ENCODE results near the gene BBS4. TPM values are rescaled to one million over a fixed set of nuclear protein-coding genes. Genes with fewer than 3 reads are reported as not detected.
"Not testable (repeated sequence)": the region's sequence is repeated elsewhere in the genome, so short reads cannot be mapped to it uniquely, and the experiment has no call there.

Gene BBS4
- total RNA-seq, 1 donor from 2014 or later, result 8.5 TPM

DNA sequence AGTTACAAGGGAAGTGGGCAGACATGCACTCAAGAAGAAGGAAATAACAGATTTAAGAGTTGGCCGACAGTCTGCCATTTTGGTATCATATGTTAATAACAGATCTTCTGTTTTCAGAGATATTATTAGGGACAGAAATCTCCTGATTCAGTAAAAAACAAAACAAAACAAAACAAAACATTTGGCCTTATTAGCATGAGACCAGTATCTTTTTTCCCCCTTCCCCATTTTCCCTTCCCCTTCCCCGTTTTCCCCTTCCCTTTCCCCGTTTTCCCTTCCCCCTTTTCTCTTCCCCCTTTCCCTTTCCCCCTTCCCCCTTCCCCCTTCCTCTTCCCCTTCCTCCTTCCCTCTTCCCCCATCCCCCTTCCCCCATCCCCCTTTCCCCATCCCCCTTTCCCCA, 39.4 kb downstream of the BBS4 start:
- intact Hi-C loops (cut with micrococcal nuclease), result no loop called here
- Mint-ChIP-seq H3K4me1 (ENCODE audit: low read depth) (no peaks in the 10 kb centered on the region), H3K9me3 (no peaks in the 10 kb centered on the region), H3K4me3 (ENCODE audit: low read depth) (no peak overlapping the region), H3K27me3 (ENCODE audit: low read depth) (no peaks in the 10 kb centered on the region), H3K27ac (no peak overlapping the region), H3K36me3 (ENCODE audit: low read depth) (no peaks in the 10 kb centered on the region)
- DNase-seq (ENCODE audit: low spot score), result no peak

DNA sequence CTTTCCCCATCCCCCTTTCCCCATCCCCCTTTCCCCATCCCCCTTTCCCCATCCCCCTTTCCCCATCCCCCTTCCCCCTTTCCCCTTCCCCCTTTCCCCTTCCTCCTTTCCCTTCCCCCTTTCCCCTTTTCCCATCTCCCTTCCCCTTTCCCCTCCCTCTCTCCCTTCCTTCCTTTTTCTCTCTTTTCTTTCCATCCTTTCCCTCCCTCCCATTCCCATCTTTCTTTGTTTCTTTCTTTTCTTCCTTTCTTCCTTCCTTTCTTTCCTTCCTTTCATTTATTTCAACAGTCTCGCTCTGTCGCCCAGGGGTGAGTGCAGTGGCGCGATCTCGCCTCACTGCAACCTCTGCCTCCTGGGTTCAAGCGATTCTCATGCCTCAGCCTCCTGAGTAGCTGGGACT, 39.8 kb downstream of the BBS4 start:
- DNase-seq (ENCODE audit: low spot score); H3K27ac Mint-ChIP-seq; H3K9me3 Mint-ChIP-seq; H3K36me3 Mint-ChIP-seq (ENCODE audit: low read depth); H3K27me3 Mint-ChIP-seq (ENCODE audit: low read depth); intact Hi-C loops (cut with micrococcal nuclease); H3K4me3 Mint-ChIP-seq (ENCODE audit: low read depth); H3K4me1 Mint-ChIP-seq (ENCODE audit: low read depth): not testable (repeated sequence)

DNA sequence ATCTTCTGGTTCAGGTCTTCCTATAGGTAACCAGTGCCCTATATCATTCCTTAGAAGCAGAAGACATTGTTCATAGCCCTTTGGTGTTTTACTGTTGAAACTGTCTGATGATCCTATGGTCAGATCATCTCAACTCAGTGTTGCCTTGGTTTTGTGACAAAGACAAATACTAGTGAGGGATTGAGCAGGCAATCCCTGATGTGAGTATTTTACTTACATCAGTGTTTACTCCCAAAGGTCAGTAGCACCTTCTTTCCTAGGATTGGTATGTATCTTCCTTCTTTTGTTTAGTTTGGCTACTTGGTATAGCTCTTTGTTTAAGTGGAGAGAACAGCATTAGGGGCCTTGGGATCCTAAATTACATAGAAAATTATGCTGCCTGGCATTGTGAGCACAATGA, 41.1 kb downstream of the BBS4 start:
- no peaks in the 10 kb centered on the region for H3K9me3 Mint-ChIP-seq
- DNase-seq (ENCODE audit: low spot score), result no peak
- H3K36me3 Mint-ChIP-seq (ENCODE audit: low read depth), result peaks cover 7% of the 10 kb centered on the region
- H3K27ac Mint-ChIP-seq, result no peak overlapping the region
- no peaks in the 10 kb centered on the region for H3K27me3 Mint-ChIP-seq (ENCODE audit: low read depth)
- H3K4me3 Mint-ChIP-seq (ENCODE audit: low read depth), result no peak overlapping the region
- no peaks in the 10 kb centered on the region for H3K4me1 Mint-ChIP-seq (ENCODE audit: low read depth)
- intact Hi-C loops (cut with micrococcal nuclease), result no loop called here

GRCh38 chr15:72728249-72728648, 42.2 kb downstream of the BBS4 start:
- H3K27ac Mint-ChIP-seq; DNase-seq (ENCODE audit: low spot score); H3K4me3 Mint-ChIP-seq (ENCODE audit: low read depth); H3K9me3 Mint-ChIP-seq; H3K27me3 Mint-ChIP-seq (ENCODE audit: low read depth); intact Hi-C loops (cut with micrococcal nuclease); H3K4me1 Mint-ChIP-seq (ENCODE audit: low read depth): not testable (repeated sequence)
- peaks cover 12% of the 10 kb centered on the region for H3K36me3 Mint-ChIP-seq (ENCODE audit: low read depth)

GRCh38 chr15:72728821-72729220, 42.8 kb downstream of the BBS4 start:
- Mint-ChIP-seq H3K4me3 (ENCODE audit: low read depth) (no peak overlapping the region), H3K27me3 (ENCODE audit: low read depth) (no peaks in the 10 kb centered on the region), H3K9me3 (no peaks in the 10 kb centered on the region), H3K4me1 (ENCODE audit: low read depth) (peaks cover 6% of the 10 kb centered on the region), H3K27ac (no peak overlapping the region), H3K36me3 (ENCODE audit: low read depth) (peaks cover 16% of the 10 kb centered on the region)
- DNase-seq (ENCODE audit: low spot score), result no peak
- intact Hi-C loops (cut with micrococcal nuclease), result no loop called here

GRCh38 chr15:72732086-72732485, 46.1 kb downstream of the BBS4 start:
- Mint-ChIP-seq H3K36me3 (ENCODE audit: low read depth) (peaks cover 40% of the 10 kb centered on the region), H3K4me1 (ENCODE audit: low read depth) (peaks cover 20% of the 10 kb centered on the region), H3K27me3 (ENCODE audit: low read depth) (no peaks in the 10 kb centered on the region), H3K9me3 (no peaks in the 10 kb centered on the region), H3K4me3 (ENCODE audit: low read depth) (no peak overlapping the region), H3K27ac (no peak overlapping the region)
- intact Hi-C loops (cut with micrococcal nuclease), result no loop called here
- no peak for DNase-seq (ENCODE audit: low spot score)

DNA sequence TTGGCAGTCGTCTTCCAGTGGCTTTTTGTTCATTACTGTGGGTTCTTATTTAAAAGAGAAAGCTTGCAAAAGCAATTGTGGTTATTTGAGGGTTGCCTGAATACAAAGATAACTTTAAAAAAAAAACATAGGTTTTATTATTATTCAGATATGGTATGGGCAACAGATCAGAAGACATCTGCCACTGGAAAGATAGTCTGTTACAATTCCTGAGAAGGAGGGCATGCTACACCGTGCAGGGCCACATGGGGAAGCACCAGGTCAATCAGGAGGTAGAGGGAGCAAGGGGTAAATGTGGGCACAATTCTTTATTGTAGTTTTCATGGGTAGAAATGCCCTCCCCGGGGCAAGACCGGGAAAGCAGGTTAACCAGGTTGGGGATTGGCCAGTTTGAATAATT, 46.5 kb downstream of the BBS4 start:
- peaks cover 23% of the 10 kb centered on the region for H3K4me1 Mint-ChIP-seq (ENCODE audit: low read depth)
- H3K27ac Mint-ChIP-seq, result no peak overlapping the region
- intact Hi-C loops (cut with micrococcal nuclease), result no loop called here
- no peaks in the 10 kb centered on the region for H3K27me3 Mint-ChIP-seq (ENCODE audit: low read depth)
- no peaks in the 10 kb centered on the region for H3K9me3 Mint-ChIP-seq
- DNase-seq (ENCODE audit: low spot score), result no peak
- H3K36me3 Mint-ChIP-seq (ENCODE audit: low read depth), result peaks cover 45% of the 10 kb centered on the region
- H3K4me3 Mint-ChIP-seq (ENCODE audit: low read depth), result no peak overlapping the region

DNA sequence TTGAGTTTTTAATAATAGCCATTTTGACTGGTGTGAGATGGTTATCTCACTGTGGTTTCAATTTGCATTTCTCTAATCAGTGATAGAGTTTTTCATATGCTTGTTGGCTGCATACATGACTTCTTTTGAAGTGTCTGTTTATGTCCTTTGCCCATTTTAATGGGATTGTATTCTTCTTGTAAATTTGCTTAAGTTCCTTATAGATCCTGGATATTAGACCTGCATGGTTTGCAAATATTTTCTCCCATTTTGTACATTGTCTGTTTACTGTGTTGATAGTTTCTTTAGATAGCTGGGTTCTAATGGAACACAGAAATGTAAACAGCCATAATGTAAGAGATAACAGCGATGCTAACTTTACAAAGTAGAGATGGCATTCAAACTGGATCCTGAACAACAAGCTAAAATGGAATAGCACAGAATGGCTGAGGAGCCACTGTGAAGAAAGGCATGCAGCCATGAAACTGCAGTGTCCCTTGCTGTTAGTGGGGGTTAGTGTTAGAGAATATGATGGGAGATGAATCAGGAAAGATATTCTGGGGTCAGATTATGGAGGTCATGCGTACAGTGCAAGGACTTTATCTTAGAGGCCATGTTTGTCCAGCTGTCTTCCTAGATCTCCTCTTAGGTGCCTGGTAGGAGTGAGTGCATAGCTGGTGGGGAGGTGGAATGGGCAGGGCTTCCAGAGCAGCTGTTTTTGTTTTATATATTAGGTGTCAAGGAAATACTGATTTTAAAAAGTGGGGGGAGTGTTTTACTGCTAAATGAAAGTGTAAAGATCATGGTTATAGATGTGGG, 48.1 kb downstream of the BBS4 start:
- Mint-ChIP-seq H3K27ac (no peak overlapping the region), H3K4me3 (ENCODE audit: low read depth) (no peak overlapping the region), H3K9me3 (no peaks in the 10 kb centered on the region), H3K36me3 (ENCODE audit: low read depth) (peaks cover 57% of the 10 kb centered on the region), H3K4me1 (ENCODE audit: low read depth) (peaks cover 32% of the 10 kb centered on the region), H3K27me3 (ENCODE audit: low read depth) (no peaks in the 10 kb centered on the region)
- intact Hi-C loops (cut with micrococcal nuclease), result no loop called here
- no peak for DNase-seq (ENCODE audit: low spot score)

- Mint-ChIP-seq H3K27me3 (ENCODE audit: low read depth) (no peaks in the 10 kb centered on the region), H3K36me3 (ENCODE audit: low read depth) (peaks cover 67% of the 10 kb centered on the region), H3K9me3 (no peaks in the 10 kb centered on the region), H3K4me1 (ENCODE audit: low read depth) (peaks cover 42% of the 10 kb centered on the region), H3K4me3 (ENCODE audit: low read depth) (no peak overlapping the region), H3K27ac (no peak overlapping the region)
- no peak for DNase-seq (ENCODE audit: low spot score)
- intact Hi-C loops (cut with micrococcal nuclease), result no loop called here
Measured at GRCh38 chr15:72735111-72735510, 49.1 kb downstream of the BBS4 start.

GRCh38 chr15:72737061-72737460, 51.1 kb downstream of the BBS4 start:
- H3K36me3 Mint-ChIP-seq (ENCODE audit: low read depth), result peaks cover 80% of the 10 kb centered on the region
- H3K4me3 Mint-ChIP-seq (ENCODE audit: low read depth), result no peak overlapping the region
- no peak overlapping the region for H3K27ac Mint-ChIP-seq
- no peaks in the 10 kb centered on the region for H3K9me3 Mint-ChIP-seq
- DNase-seq (ENCODE audit: low spot score), result no peak
- H3K27me3 Mint-ChIP-seq (ENCODE audit: low read depth), result no peaks in the 10 kb centered on the region
- intact Hi-C loops (cut with micrococcal nuclease), result no loop called here
- peaks cover 60% of the 10 kb centered on the region for H3K4me1 Mint-ChIP-seq (ENCODE audit: low read depth)

GRCh38 chr15:72737723-72738122, 51.7 kb downstream of the BBS4 start:
- Mint-ChIP-seq H3K27ac (no peak overlapping the region), H3K9me3 (no peaks in the 10 kb centered on the region), H3K36me3 (ENCODE audit: low read depth) (peaks cover 80% of the 10 kb centered on the region), H3K4me3 (ENCODE audit: low read depth) (no peak overlapping the region), H3K4me1 (ENCODE audit: low read depth) (peaks cover 60% of the 10 kb centered on the region), H3K27me3 (ENCODE audit: low read depth) (no peaks in the 10 kb centered on the region)
- intact Hi-C loops (cut with micrococcal nuclease), result no loop called here
- DNase-seq (ENCODE audit: low spot score), result no peak

DNA sequence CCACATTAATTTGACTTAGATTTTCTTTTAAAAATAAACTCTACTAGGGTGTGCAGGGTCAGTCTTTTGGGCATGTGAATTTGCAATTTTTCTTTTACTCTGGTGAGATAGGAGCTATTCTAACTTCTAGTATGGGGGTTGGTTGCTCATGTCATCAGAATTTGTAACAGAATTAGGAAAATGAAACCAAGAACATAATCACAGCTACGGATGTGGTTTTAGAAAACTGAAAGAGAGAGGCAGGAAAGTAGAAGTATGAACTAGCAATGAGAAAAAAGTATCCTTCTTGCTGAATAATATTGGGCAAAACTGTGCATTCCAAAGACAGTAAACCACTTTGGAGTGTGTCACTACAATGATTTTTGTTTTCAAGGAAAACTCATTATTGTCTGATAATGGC, 54.2 kb downstream of the BBS4 start:
- no peaks in the 10 kb centered on the region for H3K9me3 Mint-ChIP-seq
- H3K36me3 Mint-ChIP-seq (ENCODE audit: low read depth), result peaks cover 68% of the 10 kb centered on the region
- no peak for DNase-seq (ENCODE audit: low spot score)
- H3K4me1 Mint-ChIP-seq (ENCODE audit: low read depth), result peaks cover 43% of the 10 kb centered on the region
- intact Hi-C loops (cut with micrococcal nuclease), result loop anchor here (5.0 kb wide), 1 partner anchor 42 kb away; the partner anchor contains the start of gene ADPGK
- H3K27ac Mint-ChIP-seq, result peak overlapping the region; percentile 8
- H3K27me3 Mint-ChIP-seq (ENCODE audit: low read depth), result no peaks in the 10 kb centered on the region
- H3K4me3 Mint-ChIP-seq (ENCODE audit: low read depth), result peak overlapping the region; percentile 4

DNA sequence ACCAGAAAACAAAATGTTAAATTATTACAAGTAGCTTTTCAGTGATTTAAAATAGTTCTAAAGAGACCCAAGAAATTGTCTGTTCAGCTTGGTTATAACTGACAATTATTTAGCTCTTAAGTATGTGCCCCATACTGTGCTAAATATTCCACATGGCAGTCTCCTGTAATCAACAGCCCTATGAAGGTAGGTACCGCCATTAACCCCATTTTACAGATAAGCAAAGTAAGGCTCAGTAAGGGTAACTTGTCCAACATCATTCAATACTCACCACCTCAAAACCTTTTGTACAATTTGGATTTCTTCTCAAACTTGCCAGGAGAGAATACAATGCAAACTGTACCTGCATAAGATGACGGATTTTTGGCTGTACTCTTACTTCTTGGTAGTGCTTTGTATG, 63.7 kb downstream of the BBS4 start:
- no peaks in the 10 kb centered on the region for H3K27me3 Mint-ChIP-seq (ENCODE audit: low read depth)
- H3K27ac Mint-ChIP-seq, result no peak overlapping the region
- no peak overlapping the region for H3K4me3 Mint-ChIP-seq (ENCODE audit: low read depth)
- H3K36me3 Mint-ChIP-seq (ENCODE audit: low read depth), result peaks cover 70% of the 10 kb centered on the region
- peaks cover 19% of the 10 kb centered on the region for H3K4me1 Mint-ChIP-seq (ENCODE audit: low read depth)
- intact Hi-C loops (cut with micrococcal nuclease), result no loop called here
- no peak for DNase-seq (ENCODE audit: low spot score)
- no peaks in the 10 kb centered on the region for H3K9me3 Mint-ChIP-seq

All from activated T-helper 2 cell treated with anti-CD3 and anti-CD28 coated beads, Interferon-gamma antibody, Interleukin-2, Interleukin-4, amounts not matched to agents 10 μg/mL and 5 μg/mL and 100 μg/mL, durations not matched to agents 14 hours and 24 hours and 36 hours (primary cell).